Endothelial cell of umbilical vein (primary cell): ENCODE results near the gene CCDC15. TPM values are rescaled to one million over a fixed set of nuclear protein-coding genes. Genes with fewer than 3 reads are reported as not detected.
"Not testable (repeated sequence)": the region's sequence is repeated elsewhere in the genome, so short reads cannot be mapped to it uniquely, and the experiment has no call there.

Source experiments
- BruUV-seq: library from RNA; stranded (reverse); fragments of 400-500 nt; replicated peaks from 2 replicates; lab custom pipeline; 2021; lab: Mats Ljungman, UMichigan
- CTCF ChIA-PET: fragments of 300-600, 350-600 bp; sonication (Branson Sonifier 250); formaldehyde crosslinking; loops from one replicate; lab custom pipeline; 2021; ENCODE audit warnings: antibody characterized with exemption, inconsistent platforms; lab: Charles Lee
- POLR2A ChIA-PET: fragments of 300-600, 350-600 bp; sonication (Branson Sonifier 250); formaldehyde crosslinking; loops from one replicate; lab custom pipeline; 2021; ENCODE audit warnings: antibody characterized with exemption, inconsistent platforms; lab: Charles Lee
- DNase-seq: peaks from one replicate; pipeline ENCODE4 v3.0.0-alpha.2; 2011; ENCODE audit warnings: low read depth, low spot score
- FAIRE-seq: peaks from 2 replicates; lab custom pipeline; 2011; peaks lifted over from hg19 to GRCh38; lab: Jason Lieb, UNC
- H2AFZ ChIP-seq: 2 replicates; pipeline ENCODE4 v1.6.0; 2012; ENCODE audit warnings: low read depth, low read length, control low read depth, inconsistent platforms
- H3K27ac ChIP-seq: 2 replicates; pipeline ENCODE4 v1.5.1; 2011; ENCODE audit warnings: low read depth, mild to moderate bottlenecking, control low read depth, low read length, moderate library complexity; ENCODE audit not compliant: insufficient read depth
- H3K27me3 ChIP-seq, 2 experiments: 2 replicates each; pipeline versions ENCODE4 v1.6.0 to v1.6.1; 2011; ENCODE audit warnings: low read length in 2 of 2, mixed read lengths in 1 of 2; ENCODE audit not compliant: control insufficient read depth in 2 of 2, insufficient read depth in 2 of 2
- H3K36me3 ChIP-seq, 2 experiments: 2 replicates in 1 of 2; 3 replicates in 1 of 2; pipeline ENCODE4 v1.5.1; 2011; ENCODE audit warnings: low read length in 2 of 2, mild to moderate bottlenecking in 1 of 2, moderate library complexity in 1 of 2; ENCODE audit not compliant: control insufficient read depth in 2 of 2, insufficient read depth in 2 of 2; ENCODE audit errors: extremely low read depth in 1 of 2
- H3K4me1 ChIP-seq: 3 replicates; pipeline ENCODE4 v1.5.1; 2011; ENCODE audit warnings: mild to moderate bottlenecking, low read length; ENCODE audit not compliant: control insufficient read depth, insufficient read depth; ENCODE audit errors: extremely low read depth
- H3K4me2 ChIP-seq: 2 replicates; pipeline ENCODE4 v1.6.1; 2011; ENCODE audit warnings: low read length, control low read depth, mixed read lengths; ENCODE audit not compliant: insufficient read depth
- H3K4me3 ChIP-seq, 3 experiments: fragments of 200-600 bp in 1 of 3; sonication (generic), shearing (Covaris generic) in 1 of 3; replicated peaks in 1 of 3; 2 replicates each; pipeline ENCODE4 v1.5.1; 2011 to 2016; ENCODE audit warnings: control low read depth in 3 of 3, low read length in 3 of 3, mild to moderate bottlenecking in 2 of 3, inconsistent platforms in 1 of 3, low read depth in 1 of 3, moderate library complexity in 1 of 3; ENCODE audit not compliant: insufficient read depth in 1 of 3
- H3K79me2 ChIP-seq: 2 replicates; pipeline ENCODE4 v1.6.0; 2012; ENCODE audit warnings: low read length, inconsistent platforms; ENCODE audit not compliant: control insufficient read depth, insufficient read depth
- H3K9ac ChIP-seq: replicated peaks from 2 replicates; pipeline ENCODE3; 2011; ENCODE audit warnings: low read length, control low read depth; ENCODE audit not compliant: insufficient read depth; ENCODE audit errors: extremely low read depth
- H3K9me1 ChIP-seq: replicated peaks from 3 replicates; pipeline ENCODE4 v1.6.0; 2011; ENCODE audit warnings: mild to moderate bottlenecking, low read length; ENCODE audit not compliant: control insufficient read depth, insufficient read depth; ENCODE audit errors: extremely low read depth
- H3K9me3 ChIP-seq: replicated peaks from 2 replicates; pipeline ENCODE4 v1.5.1; 2012; ENCODE audit warnings: low read length, inconsistent platforms; ENCODE audit not compliant: control insufficient read depth, insufficient read depth
- H4K20me1 ChIP-seq: replicated peaks from 2 replicates; pipeline ENCODE3; 2011; ENCODE audit warnings: mild to moderate bottlenecking, low read length; ENCODE audit not compliant: control insufficient read depth, insufficient read depth; ENCODE audit errors: extremely low read depth
- POLR2A ChIP-seq: IDR thresholded peaks from 2 replicates; pipeline ENCODE4 v1.6.1; 2012; ENCODE audit warnings: low read depth, mild to moderate bottlenecking, control low read depth, low read length
- dilution Hi-C: fragments of 300-500 bp; cut with MboI; formaldehyde crosslinking; loops from one replicate; pipeline ENCODE4 v1.15.0; 2019; ENCODE audit warnings: low sequenced_read_pairs; ENCODE audit not compliant: extremely low pct_ligation_motif_present
- intact Hi-C: fragments of 100-400 bp; cut with micrococcal nuclease; formaldehyde crosslinking; loops from one replicate; pipeline ENCODE4 v1.10.0; 2022
- polyA plus RNA-seq, 4 experiments: library from polyadenylated mRNA; depleted of rRNA in 3 of 4; stranded (reverse) in 3 of 4; unstranded in 1 of 4; fragments of >200 nt; gene quantifications; 2 replicates each; pipeline versions ENCODE4 v1.2.1 to v1.2.3, GENCODE V29; 2011 to 2012; ENCODE audit warnings: missing spikeins in 1 of 4
- total RNA-seq: library from RNA; stranded (reverse); gene quantifications from 2 replicates; pipeline ENCODE4 v1.2.3, GENCODE V29; 2021
- TF ChIP-seq, protein P1 (sequence below), 2 donors: IDR thresholded peaks; 1 replicate in 1 of 2; 2 replicates in 1 of 2; pipeline ENCODE4 v1.5.1; 2011; ENCODE audit warnings: low read length in 2 of 2, mild to moderate bottlenecking in 2 of 2, moderate library complexity in 2 of 2, control low read depth in 1 of 2, inconsistent platforms in 1 of 2, low read depth in 1 of 2; ENCODE audit not compliant: insufficient read depth in 1 of 2; ENCODE audit errors: extremely low read depth in 1 of 2

Gene CCDC15
- total and polyA plus RNA-seq, 2 donors (not counting 3 experiments of a cell fraction or from before 2014, with no cell fraction given): 0.75 to 3.8 TPM

DNA sequence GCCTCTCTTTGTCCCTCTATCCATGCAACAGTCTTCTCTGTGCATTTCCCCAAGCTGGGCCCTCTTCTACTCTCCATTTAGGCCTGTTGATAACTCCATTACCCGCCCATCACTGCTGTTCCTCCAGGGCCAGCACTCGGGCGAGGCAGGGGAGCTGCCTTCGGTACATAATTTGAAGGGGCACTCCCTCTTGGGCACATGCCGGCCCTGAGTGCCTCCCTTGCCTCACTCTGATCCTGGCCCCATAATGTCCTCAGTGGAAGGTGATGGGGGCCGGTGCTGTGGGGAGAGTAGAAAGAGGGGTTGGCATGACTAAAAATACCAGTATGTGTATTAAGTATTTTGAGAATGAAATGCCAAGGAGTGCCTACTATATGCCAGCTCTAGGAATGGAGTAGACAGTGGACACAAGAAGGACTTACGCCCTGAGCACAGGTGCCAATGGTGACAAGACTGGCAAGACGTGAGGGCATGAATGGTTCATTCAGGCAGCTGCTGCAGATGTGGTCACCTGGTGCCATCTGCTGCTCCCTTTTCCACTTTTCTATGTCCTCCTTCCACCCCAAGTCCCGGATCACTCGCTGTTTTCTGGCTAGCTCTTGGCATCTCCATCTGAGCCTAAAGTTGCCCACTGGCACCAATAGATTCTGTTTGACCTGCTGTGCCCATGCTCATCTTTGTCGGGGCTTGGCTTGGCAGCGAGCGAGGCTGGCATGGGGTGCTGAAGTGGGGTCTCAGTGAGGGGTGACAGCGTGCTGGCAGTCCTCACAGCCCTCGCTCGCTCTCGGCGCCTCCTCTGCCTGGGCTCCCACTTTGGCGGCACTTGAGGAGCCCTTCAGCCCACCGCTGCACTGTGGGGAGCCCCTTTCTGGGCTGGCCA, 134.8 kb downstream of the CCDC15 start:
- dilution Hi-C loops: no loop called here
- Histone ChIP-seq H3K79me2 (no peaks in the 10 kb centered on the region), H3K4me3 (no peak overlapping the region), H3K27ac (no peak overlapping the region), H3K36me3 (no peaks in the 10 kb centered on the region), H2AFZ (no peak overlapping the region), H3K27me3 (no peaks in the 10 kb centered on the region), H3K9ac (no peak overlapping the region), H3K9me1 (no peaks in the 10 kb centered on the region), H3K9me3 (no peaks in the 10 kb centered on the region), H3K4me2 (no peak overlapping the region), H3K4me1 (peaks cover 11% of the 10 kb centered on the region), H4K20me1 (no peaks in the 10 kb centered on the region)
- ChIA-PET CTCF (interaction anchor here (0.8 to 6.1 kb wide), 3 partner anchors 53 to 316 kb away, joined by 5 to 141 read pairs (median 6); no protein-coding TSS in a partner anchor), POLR2A (interaction anchor here (0.5 kb wide), 1 partner anchor 331 kb away, joined by 6 read pairs; no protein-coding TSS in a partner anchor)
- DNase-seq (no peak), FAIRE-seq (no peak)
- intact Hi-C loops: no loop called here
- TF ChIP-seq POLR2A: no peak
- TF ChIP-seq, protein P1, sequence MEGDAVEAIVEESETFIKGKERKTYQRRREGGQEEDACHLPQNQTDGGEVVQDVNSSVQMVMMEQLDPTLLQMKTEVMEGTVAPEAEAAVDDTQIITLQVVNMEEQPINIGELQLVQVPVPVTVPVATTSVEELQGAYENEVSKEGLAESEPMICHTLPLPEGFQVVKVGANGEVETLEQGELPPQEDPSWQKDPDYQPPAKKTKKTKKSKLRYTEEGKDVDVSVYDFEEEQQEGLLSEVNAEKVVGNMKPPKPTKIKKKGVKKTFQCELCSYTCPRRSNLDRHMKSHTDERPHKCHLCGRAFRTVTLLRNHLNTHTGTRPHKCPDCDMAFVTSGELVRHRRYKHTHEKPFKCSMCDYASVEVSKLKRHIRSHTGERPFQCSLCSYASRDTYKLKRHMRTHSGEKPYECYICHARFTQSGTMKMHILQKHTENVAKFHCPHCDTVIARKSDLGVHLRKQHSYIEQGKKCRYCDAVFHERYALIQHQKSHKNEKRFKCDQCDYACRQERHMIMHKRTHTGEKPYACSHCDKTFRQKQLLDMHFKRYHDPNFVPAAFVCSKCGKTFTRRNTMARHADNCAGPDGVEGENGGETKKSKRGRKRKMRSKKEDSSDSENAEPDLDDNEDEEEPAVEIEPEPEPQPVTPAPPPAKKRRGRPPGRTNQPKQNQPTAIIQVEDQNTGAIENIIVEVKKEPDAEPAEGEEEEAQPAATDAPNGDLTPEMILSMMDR (IDR thresholded peaks at IDR 0.05; ENCODE audit: extremely low read depth in 1 of 2, insufficient read depth in 1 of 2, low read depth in 1 of 2, low read length in 2 of 2): no peak
- no TSS peak for BruUV-seq

DNA sequence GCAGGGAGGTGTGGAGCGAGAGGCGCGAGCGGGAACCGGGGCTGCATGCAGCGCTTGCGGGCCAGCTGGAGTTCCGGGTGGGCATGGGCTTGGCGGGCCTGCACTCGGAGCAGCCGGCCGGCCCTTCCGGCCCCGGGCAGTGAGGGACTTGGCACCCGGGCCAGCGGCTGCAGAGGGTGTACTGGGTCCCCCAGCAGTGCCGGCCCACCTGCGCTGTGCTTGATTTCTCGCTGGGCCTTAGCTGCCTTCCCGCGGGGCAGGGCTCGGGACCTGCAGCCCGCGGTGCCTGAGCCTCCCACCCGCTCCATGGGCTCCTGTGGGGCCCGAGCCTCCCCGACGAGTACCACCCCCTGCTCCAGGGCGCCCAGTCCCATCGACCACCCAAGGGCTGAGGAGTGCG, 135.5 kb downstream of the CCDC15 start:
- DNase-seq, H4K20me1 ChIP-seq, H3K27ac ChIP-seq, H3K27me3 ChIP-seq, dilution Hi-C loops, H2AFZ ChIP-seq, H3K36me3 ChIP-seq, intact Hi-C loops, H3K79me2 ChIP-seq, POLR2A ChIA-PET, H3K4me2 ChIP-seq, BruUV-seq, H3K9me3 ChIP-seq, H3K4me3 ChIP-seq, H3K9me1 ChIP-seq, FAIRE-seq, H3K9ac ChIP-seq: not testable (repeated sequence)
- peaks cover 11% of the 10 kb centered on the region for H3K4me1 ChIP-seq
- CTCF ChIA-PET: interaction anchor here (1.4 to 6.1 kb wide), 4 partner anchors 16 to 341 kb away, joined by 3 to 141 read pairs (median 78); no protein-coding TSS in a partner anchor

DNA sequence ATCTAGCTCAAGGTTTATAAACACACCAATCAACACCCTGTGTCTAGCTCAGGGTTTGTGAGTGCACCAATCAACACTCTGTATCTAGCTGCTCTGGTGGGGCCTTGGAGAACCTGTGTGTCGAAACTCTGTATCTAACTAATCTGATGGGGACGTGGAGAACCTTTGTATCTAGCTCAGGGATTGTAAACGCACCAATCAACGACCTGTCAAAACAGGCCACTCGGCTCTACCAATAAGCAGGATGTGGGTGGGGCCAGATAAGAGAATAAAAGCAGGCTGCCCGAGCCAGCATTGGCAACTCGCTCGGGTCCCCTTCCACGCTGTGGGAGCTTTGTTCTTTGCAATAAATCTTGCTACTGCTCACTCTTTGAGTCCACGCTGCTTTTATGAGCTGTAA, 136.1 kb downstream of the CCDC15 start:
- POLR2A ChIA-PET, H3K27ac ChIP-seq: not testable (repeated sequence)
- intact Hi-C loops: loop anchor here (2.0 to 10.0 kb wide), 2 partner anchors 75 to 785 kb away; partner anchors contain the start of gene PKNOX2

More for the DNA sequence above, 136.1 kb downstream of the CCDC15 start:
- H3K9ac ChIP-seq, BruUV-seq, H4K20me1 ChIP-seq, H2AFZ ChIP-seq, dilution Hi-C loops, DNase-seq, H3K9me1 ChIP-seq, H3K79me2 ChIP-seq, H3K9me3 ChIP-seq, H3K4me3 ChIP-seq, H3K36me3 ChIP-seq, H3K27me3 ChIP-seq, H3K4me2 ChIP-seq, FAIRE-seq: not testable (repeated sequence)
- H3K4me1 ChIP-seq: peaks cover 11% of the 10 kb centered on the region
- CTCF ChIA-PET: interaction anchor here (0.9 to 6.1 kb wide), 17 partner anchors 17 to 344 kb away, joined by 3 to 141 read pairs (median 6); no protein-coding TSS in a partner anchor
